BJ (cell line): ENCODE results near the gene MAFG. TPM values are rescaled to one million over a fixed set of nuclear protein-coding genes. Genes with fewer than 3 reads are reported as not detected.

Source experiments
- CTCF ChIA-PET: fragments of 350-600 bp; formaldehyde crosslinking; extraction: SDS; loops from one replicate; lab custom pipeline; 2021; ENCODE audit warnings: antibody characterized with exemption, inconsistent platforms; lab: Yijun Ruan, JAX
- POLR2A ChIA-PET: fragments of 300-600 bp; sonication (Branson Sonifier 250); formaldehyde crosslinking; extraction: SDS; loops from one replicate; lab custom pipeline; 2021; ENCODE audit warnings: antibody characterized with exemption; lab: Charles Lee
- DNase-seq: peaks from one replicate; pipeline ENCODE4 v3.0.0-alpha.2; 2011; ENCODE audit warnings: low read depth
- H3K27me3 ChIP-seq: 2 replicates; pipeline ENCODE4 v1.6.0; 2011; ENCODE audit warnings: low read length; ENCODE audit not compliant: control insufficient read depth, insufficient read depth
- H3K36me3 ChIP-seq: 2 replicates; pipeline ENCODE4 v1.5.1; 2011; ENCODE audit warnings: low read length; ENCODE audit not compliant: control insufficient read depth, insufficient read depth
- H3K4me3 ChIP-seq: 2 replicates; pipeline ENCODE4 v1.5.1; 2011; ENCODE audit warnings: low read depth, mild to moderate bottlenecking, control low read depth, low read length
- polyA plus RNA-seq: library from polyadenylated mRNA; depleted of rRNA; stranded (reverse); fragments of >200 nt; gene quantifications from 2 replicates; pipeline ENCODE4 v1.2.3, GENCODE V29; 2011
- TF ChIP-seq, protein P1 (sequence below): IDR thresholded peaks from 2 replicates; pipeline ENCODE4 v1.5.1; 2011; ENCODE audit warnings: low read depth, mild to moderate bottlenecking, control low read depth, inconsistent platforms, low read length, moderate library complexity; ENCODE audit not compliant: insufficient read depth

The MAFG gene
- polyA plus RNA-seq, 1 experiment = 20.6 TPM

- Histone ChIP-seq H3K36me3 (peaks cover 20% of the 10 kb centered on the region), H3K4me3 (no peak overlapping the region), H3K27me3 (no peaks in the 10 kb centered on the region)
- TF ChIP-seq, protein P1, sequence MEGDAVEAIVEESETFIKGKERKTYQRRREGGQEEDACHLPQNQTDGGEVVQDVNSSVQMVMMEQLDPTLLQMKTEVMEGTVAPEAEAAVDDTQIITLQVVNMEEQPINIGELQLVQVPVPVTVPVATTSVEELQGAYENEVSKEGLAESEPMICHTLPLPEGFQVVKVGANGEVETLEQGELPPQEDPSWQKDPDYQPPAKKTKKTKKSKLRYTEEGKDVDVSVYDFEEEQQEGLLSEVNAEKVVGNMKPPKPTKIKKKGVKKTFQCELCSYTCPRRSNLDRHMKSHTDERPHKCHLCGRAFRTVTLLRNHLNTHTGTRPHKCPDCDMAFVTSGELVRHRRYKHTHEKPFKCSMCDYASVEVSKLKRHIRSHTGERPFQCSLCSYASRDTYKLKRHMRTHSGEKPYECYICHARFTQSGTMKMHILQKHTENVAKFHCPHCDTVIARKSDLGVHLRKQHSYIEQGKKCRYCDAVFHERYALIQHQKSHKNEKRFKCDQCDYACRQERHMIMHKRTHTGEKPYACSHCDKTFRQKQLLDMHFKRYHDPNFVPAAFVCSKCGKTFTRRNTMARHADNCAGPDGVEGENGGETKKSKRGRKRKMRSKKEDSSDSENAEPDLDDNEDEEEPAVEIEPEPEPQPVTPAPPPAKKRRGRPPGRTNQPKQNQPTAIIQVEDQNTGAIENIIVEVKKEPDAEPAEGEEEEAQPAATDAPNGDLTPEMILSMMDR = no peak
- ChIA-PET POLR2A (no interaction called here), CTCF (interaction anchor here (0.8 to 1.4 kb wide), 4 partner anchors 7 to 103 kb away, joined by 3 read pairs; partner anchors contain the start of genes DCXR and MAFG)
- DNase-seq = no peak
These were observed 7.5 kb upstream of the MAFG start for GRCh38 chr17:81934850-81935708.

GRCh38 chr17:81934098-81934757 lies 6.7 kb upstream of the MAFG start:
- Histone ChIP-seq H3K4me3 (no peak overlapping the region), H3K27me3 (no peaks in the 10 kb centered on the region), H3K36me3 (peaks cover 20% of the 10 kb centered on the region)
- TF ChIP-seq, protein P1 = no peak
- CTCF ChIA-PET = interaction anchor here (1.2 to 1.6 kb wide), 3 partner anchors 10 to 103 kb away, joined by 3 to 4 read pairs (median 3); partner anchors contain the start of gene DCXR
- POLR2A ChIA-PET = no interaction called here
- DNase-seq = no peak

- CTCF ChIA-PET = interaction anchor here (1.2 to 1.6 kb wide), 2 partner anchors 26 to 104 kb away, joined by 3 to 4 read pairs; partner anchors contain the start of gene DCXR
- Histone ChIP-seq H3K4me3 (no peak overlapping the region), H3K36me3 (peaks cover 20% of the 10 kb centered on the region), H3K27me3 (no peaks in the 10 kb centered on the region)
- TF ChIP-seq, protein P1 = no peak
- POLR2A ChIA-PET = interaction anchor here (0.5 kb wide), 1 partner anchor 70 kb away, joined by 3 read pairs; no protein-coding TSS in a partner anchor
- no peak for DNase-seq
These were observed 5.7 kb upstream of the MAFG start for GRCh38 chr17:81933178-81933699.

GRCh38 chr17:81932333-81932983 lies 4.9 kb upstream of the MAFG start:
- DNase-seq = no peak
- TF ChIP-seq, protein P1 = no peak
- ChIA-PET POLR2A (interaction anchor here (0.5 kb wide), 1 partner anchor 71 kb away, joined by 3 read pairs; no protein-coding TSS in a partner anchor), CTCF (interaction anchor here (1.6 kb wide), 1 partner anchor 27 kb away, joined by 4 read pairs; no protein-coding TSS in a partner anchor)
- Histone ChIP-seq H3K36me3 (peaks cover 20% of the 10 kb centered on the region), H3K27me3 (no peaks in the 10 kb centered on the region), H3K4me3 (no peak overlapping the region)
